ENCODE results near the gene TPR.
"Not testable (repeated sequence)": the region's sequence is repeated elsewhere in the genome, so short reads cannot be mapped to it uniquely, and the experiment has no call there.

The TPR gene

GRCh38 chr1:186375152-186375928 lies at the start of gene TPR, which contains the start of gene ODR4:
Gene TPR (minus strand): TSS chr1:186375253. CDS start chr1:186375028, 225 bp downstream.
Gene ODR4 (plus strand): TSS chr1:186375838. CDS start chr1:186379786, 3,948 bp downstream.
- DNase-seq = peak; percentile 92 to 100 (median 99)

GRCh38 chr1:186424539-186424938 lies 49.5 kb upstream of the TPR start:
- no peak for DNase-seq

- no peak for DNase-seq
Measured at GRCh38 chr1:186421446-186421845, 46.4 kb upstream of the TPR start.

- DNase-seq = no peak
Measured at GRCh38 chr1:186420923-186421322, 45.9 kb upstream of the TPR start.

GRCh38 chr1:186420311-186420710 lies 45.3 kb upstream of the TPR start:
- DNase-seq = no peak

- DNase-seq = no peak
Measured at GRCh38 chr1:186418503-186418902, 43.5 kb upstream of the TPR start.

- DNase-seq = no peak
Measured at GRCh38 chr1:186413319-186413718, 38.3 kb upstream of the TPR start.

- no peak for DNase-seq
Measured at GRCh38 chr1:186409091-186409490, 34.0 kb upstream of the TPR start.

- DNase-seq = peak in 1 of 58 donors; percentile 1
Measured at GRCh38 chr1:186404454-186405051, 29.5 kb upstream of the TPR start.

- DNase-seq = no peak
Measured at GRCh38 chr1:186403632-186404031, 28.6 kb upstream of the TPR start.

- DNase-seq = not testable (repeated sequence)
Measured at GRCh38 chr1:186401446-186401845, 26.4 kb upstream of the TPR start.

GRCh38 chr1:186392711-186393110 lies 17.7 kb upstream of the TPR start:
- DNase-seq = not testable (repeated sequence)

GRCh38 chr1:186391841-186392240 lies 16.8 kb upstream of the TPR start:
- no peak for DNase-seq

GRCh38 chr1:186390925-186391324 lies 15.9 kb upstream of the TPR start:
- no peak for DNase-seq

- DNase-seq = no peak
Measured at GRCh38 chr1:186386725-186387383, 11.8 kb upstream of the TPR start.

GRCh38 chr1:186375929-186376319 lies 871 bp upstream of the TPR start:
- DNase-seq = no peak

GRCh38 chr1:186374303-186375151 lies 526 bp downstream of the TPR start:
- DNase-seq = peak in 7 of 58 donors; percentile 9 to 69 (median 23)

GRCh38 chr1:186347837-186348691 lies 27.0 kb downstream of the TPR start:
- not testable (repeated sequence) for DNase-seq

GRCh38 chr1:186340772-186341171 lies 34.3 kb downstream of the TPR start:
- DNase-seq = no peak

- DNase-seq = no peak
Measured at GRCh38 chr1:186337554-186337953, 37.5 kb downstream of the TPR start.

Data from anterior cingulate cortex (tissue), 58 donors.